RWPE1 (cell line): ENCODE results near the gene DCLK2.
A peak's percentile ranks its signal among the peaks of the same experiment; 100 is the strongest.

ENCODE experiments used
- CTCF ChIA-PET: fragments of 350-600 bp; sonication (Branson Sonifier 250); formaldehyde crosslinking; extraction: SDS; loops from one replicate; lab custom pipeline; 2021; lab: Yijun Ruan, JAX
- POLR2A ChIA-PET: fragments of 400-600 bp; formaldehyde crosslinking; extraction: SDS; loops from one replicate; lab custom pipeline; 2020; ENCODE audit warnings: antibody characterized with exemption; ENCODE audit not compliant: low non-redundant PET; lab: Yijun Ruan, JAX
- DNase-seq: peaks from one replicate; pipeline ENCODE4 v3.0.0; 2012; ENCODE audit warnings: low spot score
- H3K27ac ChIP-seq: fragments of 450-650 bp; 2 replicates; pipeline ENCODE4 v1.5.1; 2017
- TF ChIP-seq, protein P1 (sequence below): fragments of 450-650 bp; conservative IDR thresholded peaks from 2 replicates; pipeline ENCODE4 v1.5.1; 2017; ENCODE audit warnings: low read depth, mild to moderate bottlenecking

The DCLK2 gene

DNA sequence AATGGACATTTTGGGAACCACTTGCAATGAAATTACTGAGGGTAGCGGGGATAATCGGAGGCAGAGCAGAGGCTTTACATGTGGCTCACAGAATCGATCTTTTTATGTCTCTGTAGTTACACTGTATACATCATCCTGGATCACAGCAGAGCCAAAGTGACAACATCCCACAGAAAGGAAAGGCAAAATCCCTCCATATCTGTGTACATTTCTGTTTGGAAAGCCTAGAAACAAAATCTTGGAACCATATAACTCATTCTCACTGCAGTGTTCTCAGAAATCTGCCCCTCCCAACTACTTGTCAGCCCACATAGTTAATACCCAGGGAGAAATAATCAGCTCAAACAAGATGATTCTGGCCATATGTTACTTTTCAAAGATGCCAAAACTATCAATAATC is 211.6 kb downstream of the DCLK2 start:
- no peak for DNase-seq
- no peak overlapping the region for H3K27ac ChIP-seq
- ChIA-PET CTCF (no interaction called here), POLR2A (no interaction called here)
- TF ChIP-seq, protein P1, sequence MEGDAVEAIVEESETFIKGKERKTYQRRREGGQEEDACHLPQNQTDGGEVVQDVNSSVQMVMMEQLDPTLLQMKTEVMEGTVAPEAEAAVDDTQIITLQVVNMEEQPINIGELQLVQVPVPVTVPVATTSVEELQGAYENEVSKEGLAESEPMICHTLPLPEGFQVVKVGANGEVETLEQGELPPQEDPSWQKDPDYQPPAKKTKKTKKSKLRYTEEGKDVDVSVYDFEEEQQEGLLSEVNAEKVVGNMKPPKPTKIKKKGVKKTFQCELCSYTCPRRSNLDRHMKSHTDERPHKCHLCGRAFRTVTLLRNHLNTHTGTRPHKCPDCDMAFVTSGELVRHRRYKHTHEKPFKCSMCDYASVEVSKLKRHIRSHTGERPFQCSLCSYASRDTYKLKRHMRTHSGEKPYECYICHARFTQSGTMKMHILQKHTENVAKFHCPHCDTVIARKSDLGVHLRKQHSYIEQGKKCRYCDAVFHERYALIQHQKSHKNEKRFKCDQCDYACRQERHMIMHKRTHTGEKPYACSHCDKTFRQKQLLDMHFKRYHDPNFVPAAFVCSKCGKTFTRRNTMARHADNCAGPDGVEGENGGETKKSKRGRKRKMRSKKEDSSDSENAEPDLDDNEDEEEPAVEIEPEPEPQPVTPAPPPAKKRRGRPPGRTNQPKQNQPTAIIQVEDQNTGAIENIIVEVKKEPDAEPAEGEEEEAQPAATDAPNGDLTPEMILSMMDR, result no peak

DNA sequence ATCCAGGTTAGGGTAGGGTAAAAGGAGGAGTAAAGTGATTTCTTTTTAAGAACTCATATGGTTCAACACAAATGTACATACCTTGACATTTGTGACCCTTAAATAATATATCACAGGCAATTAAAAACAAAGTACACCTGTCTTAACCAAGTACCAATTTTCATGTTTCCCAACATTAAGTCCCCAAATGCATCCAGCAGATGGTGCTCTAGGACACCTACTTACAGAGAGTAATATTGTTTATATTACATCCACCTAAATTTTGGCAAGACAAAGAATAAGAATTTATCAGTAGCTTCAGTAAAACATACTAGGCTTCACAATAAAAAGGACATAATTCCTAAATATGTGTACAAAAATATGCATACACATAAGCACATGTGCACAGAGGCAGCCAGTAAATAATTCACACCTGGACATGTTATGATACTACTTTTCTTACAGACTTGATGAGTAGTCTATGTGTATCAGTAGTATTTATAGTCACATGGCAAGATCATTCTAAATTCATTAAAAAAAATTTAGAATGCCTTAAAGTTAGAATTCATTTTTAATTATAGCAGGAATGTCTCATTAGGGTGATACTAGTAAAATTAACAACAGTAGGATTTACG is 219.7 kb downstream of the DCLK2 start:
- DNase-seq, result no peak
- TF ChIP-seq, protein P1, result peak; percentile 77
- CTCF ChIA-PET, result interaction anchor here (0.6 to 1.0 kb wide), 4 partner anchors 12 to 1556 kb away, joined by 3 to 4 read pairs (median 4); no protein-coding TSS in a partner anchor
- POLR2A ChIA-PET, result no interaction called here
- no peak overlapping the region for H3K27ac ChIP-seq

DNA sequence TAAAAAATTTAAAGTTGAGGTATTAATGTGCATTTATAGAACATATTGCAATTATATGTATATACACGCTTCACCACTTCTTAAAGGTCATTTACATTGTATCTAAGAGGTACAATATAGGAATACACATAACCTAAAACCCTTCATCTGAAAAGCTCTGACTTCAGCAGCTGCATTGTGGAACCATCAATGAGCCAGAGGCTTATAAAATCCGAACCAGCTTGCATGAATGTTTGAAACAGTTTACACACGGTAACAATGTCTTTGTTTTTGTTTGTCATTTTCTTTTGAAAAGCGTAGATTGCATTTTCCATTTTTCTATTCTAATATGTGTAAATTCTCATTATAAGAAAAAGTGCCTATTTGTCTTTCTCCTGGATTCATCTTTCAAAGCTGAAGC is 221.6 kb downstream of the DCLK2 start:
- TF ChIP-seq, protein P1, result no peak
- ChIA-PET POLR2A (no interaction called here), CTCF (interaction anchor here (0.5 to 1.8 kb wide), 4 partner anchors 455 to 1535 kb away, joined by 5 to 8 read pairs (median 6); no protein-coding TSS in a partner anchor)
- no peak for DNase-seq
- no peak overlapping the region for H3K27ac ChIP-seq

DNA sequence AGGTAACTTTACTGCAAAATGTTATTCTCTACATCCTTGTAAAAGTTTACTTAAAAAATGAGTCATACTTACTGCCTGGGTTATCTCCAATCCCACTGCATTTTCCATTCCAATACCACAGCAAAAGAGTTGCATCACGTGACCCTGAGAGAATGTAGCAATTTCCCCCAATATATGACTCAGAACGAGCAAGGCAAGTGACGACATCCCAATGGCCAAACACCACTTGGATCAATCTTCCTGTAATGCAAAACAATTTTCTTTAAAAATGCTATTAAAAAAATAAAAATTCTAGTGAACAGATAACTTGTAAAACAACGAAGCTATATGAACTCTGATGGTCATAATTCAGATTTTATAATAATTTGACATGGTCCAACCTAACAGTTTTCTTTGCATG is 224.3 kb downstream of the DCLK2 start:
- TF ChIP-seq, protein P1, result no peak
- POLR2A ChIA-PET, result no interaction called here
- no peak overlapping the region for H3K27ac ChIP-seq
- CTCF ChIA-PET, result interaction anchor here (0.7 kb wide), 1 partner anchor 530 kb away, joined by 5 read pairs; no protein-coding TSS in a partner anchor
- DNase-seq, result peak; percentile 76

- POLR2A ChIA-PET, result no interaction called here
- TF ChIP-seq, protein P1, result no peak
- CTCF ChIA-PET, result interaction anchor here (0.9 kb wide), 1 partner anchor 9 kb away, joined by 3 read pairs; no protein-coding TSS in a partner anchor
- peak; percentile 55 for DNase-seq
- H3K27ac ChIP-seq, result no peak overlapping the region
These were observed 227.8 kb downstream of the DCLK2 start for GRCh38 chr4:150305995-150306394.

GRCh38 chr4:150306719-150307118 is 228.5 kb downstream of the DCLK2 start:
- ChIA-PET POLR2A (no interaction called here), CTCF (no interaction called here)
- no peak overlapping the region for H3K27ac ChIP-seq
- no peak for DNase-seq
- TF ChIP-seq, protein P1, result no peak
